Liver (tissue), 3 donors: ENCODE results near the gene MYO3B.

ENCODE experiments used
- EGR1 ChIP-seq, 2 donors: IDR thresholded peaks; 2 replicates each; pipeline ENCODE4 v1.6.1; 2016 to 2018; ENCODE audit warnings: antibody characterized with exemption in 2 of 2, low read depth in 2 of 2
- JUND ChIP-seq, 2 donors: IDR thresholded peaks; 2 replicates each; pipeline ENCODE4 v1.6.1; 2016; ENCODE audit warnings: antibody characterized with exemption in 2 of 2
- RAD21 ChIP-seq, 2 donors: IDR thresholded peaks; 2 replicates each; pipeline ENCODE4 v1.6.1; 2016; ENCODE audit warnings: antibody characterized with exemption in 2 of 2, mild to moderate bottlenecking in 2 of 2
- RXRA ChIP-seq, 2 donors: IDR thresholded peaks; 2 replicates each; pipeline ENCODE4 v1.6.1; 2017 to 2018; ENCODE audit warnings: antibody characterized with exemption in 2 of 2, mild to moderate bottlenecking in 1 of 2
- TF ChIP-seq, protein P1 (sequence below): fragments of 150-350 bp; IDR thresholded peaks from 2 replicates; pipeline ENCODE4 v1.5.1; 2017; ENCODE audit warnings: improper control_type of control experiment, low read depth, low read length; ENCODE audit not compliant: missing input control
- TF ChIP-seq, protein P2 (sequence below): IDR thresholded peaks from 2 replicates; pipeline ENCODE4 v1.6.1; 2016; ENCODE audit warnings: antibody characterized with exemption
- TF ChIP-seq, protein P3 (sequence below): IDR thresholded peaks from 2 replicates; pipeline ENCODE4 v1.6.1; 2016; ENCODE audit warnings: antibody characterized with exemption, mild to moderate bottlenecking
- donor health status: healthy.
- donor health status: healthy.

DNA sequence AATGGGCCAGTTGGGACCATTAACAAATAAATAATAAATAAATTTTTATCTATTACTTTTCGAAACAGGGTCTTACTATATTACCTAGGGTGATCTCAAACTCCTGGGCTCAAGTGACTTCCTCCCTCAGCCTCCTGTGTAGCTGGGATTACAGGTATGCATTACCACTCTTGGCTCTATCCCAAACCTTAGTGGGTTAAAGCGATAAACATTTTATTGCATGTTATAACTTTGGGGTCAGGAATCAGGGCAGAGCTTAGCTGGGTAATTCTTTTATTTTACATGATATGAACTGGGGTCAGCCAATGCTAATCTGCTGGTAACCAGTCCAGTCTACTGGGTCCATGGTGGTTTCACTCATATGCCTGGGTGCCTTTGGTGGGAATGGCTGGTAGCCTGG is 127.8 kb downstream of the MYO3B start:
- TF ChIP-seq, protein P1, sequence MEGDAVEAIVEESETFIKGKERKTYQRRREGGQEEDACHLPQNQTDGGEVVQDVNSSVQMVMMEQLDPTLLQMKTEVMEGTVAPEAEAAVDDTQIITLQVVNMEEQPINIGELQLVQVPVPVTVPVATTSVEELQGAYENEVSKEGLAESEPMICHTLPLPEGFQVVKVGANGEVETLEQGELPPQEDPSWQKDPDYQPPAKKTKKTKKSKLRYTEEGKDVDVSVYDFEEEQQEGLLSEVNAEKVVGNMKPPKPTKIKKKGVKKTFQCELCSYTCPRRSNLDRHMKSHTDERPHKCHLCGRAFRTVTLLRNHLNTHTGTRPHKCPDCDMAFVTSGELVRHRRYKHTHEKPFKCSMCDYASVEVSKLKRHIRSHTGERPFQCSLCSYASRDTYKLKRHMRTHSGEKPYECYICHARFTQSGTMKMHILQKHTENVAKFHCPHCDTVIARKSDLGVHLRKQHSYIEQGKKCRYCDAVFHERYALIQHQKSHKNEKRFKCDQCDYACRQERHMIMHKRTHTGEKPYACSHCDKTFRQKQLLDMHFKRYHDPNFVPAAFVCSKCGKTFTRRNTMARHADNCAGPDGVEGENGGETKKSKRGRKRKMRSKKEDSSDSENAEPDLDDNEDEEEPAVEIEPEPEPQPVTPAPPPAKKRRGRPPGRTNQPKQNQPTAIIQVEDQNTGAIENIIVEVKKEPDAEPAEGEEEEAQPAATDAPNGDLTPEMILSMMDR, result no peak
- TF ChIP-seq, protein P2, sequence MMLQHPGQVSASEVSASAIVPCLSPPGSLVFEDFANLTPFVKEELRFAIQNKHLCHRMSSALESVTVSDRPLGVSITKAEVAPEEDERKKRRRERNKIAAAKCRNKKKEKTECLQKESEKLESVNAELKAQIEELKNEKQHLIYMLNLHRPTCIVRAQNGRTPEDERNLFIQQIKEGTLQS, result no peak
- TF ChIP-seq, protein P3, sequence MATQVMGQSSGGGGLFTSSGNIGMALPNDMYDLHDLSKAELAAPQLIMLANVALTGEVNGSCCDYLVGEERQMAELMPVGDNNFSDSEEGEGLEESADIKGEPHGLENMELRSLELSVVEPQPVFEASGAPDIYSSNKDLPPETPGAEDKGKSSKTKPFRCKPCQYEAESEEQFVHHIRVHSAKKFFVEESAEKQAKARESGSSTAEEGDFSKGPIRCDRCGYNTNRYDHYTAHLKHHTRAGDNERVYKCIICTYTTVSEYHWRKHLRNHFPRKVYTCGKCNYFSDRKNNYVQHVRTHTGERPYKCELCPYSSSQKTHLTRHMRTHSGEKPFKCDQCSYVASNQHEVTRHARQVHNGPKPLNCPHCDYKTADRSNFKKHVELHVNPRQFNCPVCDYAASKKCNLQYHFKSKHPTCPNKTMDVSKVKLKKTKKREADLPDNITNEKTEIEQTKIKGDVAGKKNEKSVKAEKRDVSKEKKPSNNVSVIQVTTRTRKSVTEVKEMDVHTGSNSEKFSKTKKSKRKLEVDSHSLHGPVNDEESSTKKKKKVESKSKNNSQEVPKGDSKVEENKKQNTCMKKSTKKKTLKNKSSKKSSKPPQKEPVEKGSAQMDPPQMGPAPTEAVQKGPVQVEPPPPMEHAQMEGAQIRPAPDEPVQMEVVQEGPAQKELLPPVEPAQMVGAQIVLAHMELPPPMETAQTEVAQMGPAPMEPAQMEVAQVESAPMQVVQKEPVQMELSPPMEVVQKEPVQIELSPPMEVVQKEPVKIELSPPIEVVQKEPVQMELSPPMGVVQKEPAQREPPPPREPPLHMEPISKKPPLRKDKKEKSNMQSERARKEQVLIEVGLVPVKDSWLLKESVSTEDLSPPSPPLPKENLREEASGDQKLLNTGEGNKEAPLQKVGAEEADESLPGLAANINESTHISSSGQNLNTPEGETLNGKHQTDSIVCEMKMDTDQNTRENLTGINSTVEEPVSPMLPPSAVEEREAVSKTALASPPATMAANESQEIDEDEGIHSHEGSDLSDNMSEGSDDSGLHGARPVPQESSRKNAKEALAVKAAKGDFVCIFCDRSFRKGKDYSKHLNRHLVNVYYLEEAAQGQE, result no peak
- TF ChIP-seq RXRA (IDR thresholded peaks at IDR 0.05) (no peak), RAD21 (IDR thresholded peaks at IDR 0.05) (no peak), EGR1 (IDR thresholded peaks at IDR 0.05; ENCODE audit: low read depth in 2 of 2) (no peak), JUND (IDR thresholded peaks at IDR 0.05) (no peak)
